Measurements from ENCODE around the gene TFPI.

Gene TFPI

DNA sequence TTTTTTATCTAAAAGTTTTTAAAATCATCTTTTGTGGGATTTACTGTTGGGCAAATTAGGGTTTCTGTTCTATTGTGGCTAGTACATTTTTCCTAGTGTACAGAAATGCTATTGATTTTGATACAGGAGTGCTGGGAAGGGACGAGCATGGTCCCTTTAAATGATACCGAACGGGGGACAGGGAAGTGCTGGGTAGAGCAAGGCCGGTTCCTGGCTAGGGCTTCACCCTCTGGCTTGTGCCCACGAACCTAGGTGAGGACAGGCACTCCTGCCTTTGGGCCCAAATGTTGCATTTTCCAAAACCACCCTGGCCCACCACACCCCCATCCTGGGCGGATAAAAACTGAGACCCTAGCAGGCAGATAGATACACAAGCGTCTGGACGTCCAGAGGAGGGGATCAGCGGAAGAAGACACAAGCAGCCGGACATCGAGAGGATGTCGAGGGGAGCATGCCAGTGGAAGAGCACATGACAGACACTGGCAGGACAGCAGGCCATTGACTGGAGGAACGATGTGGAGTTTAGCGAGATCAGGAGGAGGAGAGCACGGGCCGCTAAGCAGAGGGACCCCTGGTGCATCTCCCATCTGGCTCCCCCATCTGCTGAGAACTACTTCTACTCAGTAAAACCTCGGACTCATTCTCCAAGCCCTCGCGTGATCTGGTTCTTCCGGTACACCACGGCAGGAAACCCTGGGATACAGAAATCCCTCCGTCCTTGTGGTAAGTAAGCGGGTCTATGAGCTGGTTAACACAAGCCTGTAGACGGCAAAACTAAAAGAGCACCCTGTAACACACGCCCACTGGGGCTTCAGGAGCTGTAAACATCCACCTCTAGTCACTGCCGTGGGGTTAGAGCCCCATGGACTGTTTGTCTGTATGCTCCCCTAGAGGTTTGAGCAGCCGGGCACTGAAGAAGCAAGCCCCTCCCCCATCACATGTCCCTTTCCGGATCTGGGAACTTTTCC is 92.7 kb downstream of the TFPI start:
- peak; percentile 63 for DNase-seq (ENCODE audit: low spot score)

DNA sequence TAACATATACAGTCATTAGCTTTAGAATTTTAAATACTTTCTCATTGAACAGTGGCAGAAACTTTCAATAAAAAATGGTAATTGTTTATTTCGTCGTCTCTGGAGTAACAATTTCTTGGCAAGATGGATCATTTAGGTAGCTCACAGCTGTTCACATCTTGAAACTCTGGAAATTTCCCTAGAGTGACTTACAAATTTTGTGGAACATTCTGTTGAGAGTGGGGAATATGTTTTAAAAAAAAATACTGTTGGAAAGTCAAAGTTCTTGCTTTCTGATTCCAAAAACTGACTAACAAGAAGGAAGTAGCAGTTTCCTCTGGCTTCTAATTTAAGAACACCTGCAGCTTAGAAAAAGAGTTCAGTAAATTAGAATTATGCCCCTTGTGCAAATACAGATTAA is 95.0 kb downstream of the TFPI start:
- DNase-seq (ENCODE audit: low spot score) = no peak

DNA sequence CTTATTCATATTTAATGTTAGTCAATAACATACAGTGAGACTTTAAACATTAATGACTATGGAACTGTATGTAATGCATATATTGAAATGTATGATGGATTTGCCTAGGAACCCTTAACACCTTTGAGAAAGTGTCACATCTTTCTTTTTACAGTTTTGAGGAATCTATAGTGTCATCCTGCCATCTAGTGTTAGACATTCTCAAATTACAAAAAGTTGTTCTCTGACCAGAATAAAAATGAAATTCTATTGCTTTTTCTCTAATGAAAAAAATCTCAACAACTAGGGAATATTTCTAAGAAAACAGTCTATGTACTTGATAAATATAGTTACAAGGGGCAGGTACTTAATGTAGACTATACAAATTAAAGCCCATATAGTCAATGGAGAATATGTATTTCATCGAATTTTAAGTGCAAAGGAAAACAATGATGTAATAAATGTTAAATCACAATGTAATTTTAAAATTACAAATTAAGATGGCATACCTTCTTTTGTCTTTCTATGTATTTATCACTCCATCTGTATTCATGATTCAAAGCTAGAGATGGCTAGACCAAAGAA is 101.1 kb downstream of the TFPI start:
- no peak for DNase-seq (ENCODE audit: low spot score)

DNA sequence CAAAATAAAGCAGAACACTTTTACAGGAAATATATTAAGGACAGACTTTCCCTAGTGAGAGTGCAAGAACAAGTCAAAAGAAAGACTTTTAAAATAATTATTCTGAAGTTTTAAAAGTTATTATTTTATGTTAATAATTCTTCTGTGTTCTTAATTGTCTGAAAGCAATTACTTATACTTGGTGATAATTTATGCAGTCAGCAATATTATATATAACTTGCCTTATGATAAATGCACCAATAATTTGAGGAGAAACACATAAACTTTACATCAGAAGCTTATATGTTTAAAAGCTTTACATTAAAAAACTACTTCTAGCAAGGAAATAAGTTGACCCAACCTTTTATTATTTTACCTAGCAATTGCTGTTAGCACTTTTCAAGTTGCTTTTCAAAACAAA is 102.7 kb downstream of the TFPI start:
- no peak for DNase-seq (ENCODE audit: low spot score)

DNA sequence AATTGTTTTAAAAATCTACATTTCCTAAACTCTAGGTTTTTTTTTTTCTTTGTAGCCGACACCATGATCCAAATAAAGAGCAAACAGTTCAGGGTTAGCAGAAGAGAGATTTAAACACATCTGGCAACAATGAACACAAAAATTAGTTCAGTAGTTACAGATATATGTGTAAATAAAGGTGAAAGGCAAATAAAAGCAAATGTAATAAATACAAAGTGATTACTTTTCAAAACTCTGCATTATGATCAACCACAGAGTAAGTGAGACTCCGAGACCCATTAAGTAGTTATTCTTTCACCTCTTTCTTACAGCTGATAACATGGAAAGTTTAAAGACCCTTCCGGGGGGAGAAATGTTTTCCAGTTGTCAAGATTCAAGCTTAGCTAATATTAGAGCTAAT is 106.9 kb downstream of the TFPI start:
- DNase-seq (ENCODE audit: low spot score) = no peak

DNA sequence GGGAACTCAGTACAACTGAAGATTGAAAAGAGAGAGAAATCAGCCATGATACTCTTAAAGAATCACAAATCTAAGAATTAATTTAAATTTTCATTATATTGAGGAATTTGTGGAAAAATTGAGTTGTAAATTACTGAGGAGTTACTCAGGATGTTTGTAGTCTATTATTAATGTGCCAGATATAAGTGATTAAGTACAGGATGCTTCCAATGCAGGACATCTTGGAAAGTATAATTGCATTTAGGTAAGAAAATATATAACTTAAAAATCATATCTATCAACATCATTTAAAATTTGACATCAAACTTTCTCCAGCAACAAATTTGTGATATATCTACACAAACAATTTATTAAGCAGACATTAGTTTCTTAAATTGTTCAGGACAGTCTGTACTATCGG is 107.5 kb downstream of the TFPI start:
- no peak for DNase-seq (ENCODE audit: low spot score)

DNA sequence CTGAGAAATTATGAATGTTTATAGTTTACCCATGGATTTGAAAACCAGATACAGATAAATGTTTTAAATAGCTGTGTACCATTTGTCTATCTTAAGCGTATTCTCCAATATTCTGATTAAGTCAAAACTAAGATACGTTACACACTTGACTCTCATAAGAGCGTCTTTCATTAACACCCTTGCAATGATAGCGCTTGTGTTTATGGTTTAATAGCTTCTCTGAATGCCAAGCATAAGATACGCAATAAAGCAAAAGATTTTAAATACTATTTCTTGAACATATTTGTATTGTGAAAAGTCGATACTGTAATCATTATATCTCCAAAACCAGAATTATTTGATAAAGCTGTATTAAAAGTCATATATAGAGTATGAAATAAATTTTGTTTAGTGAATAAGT is 109.2 kb downstream of the TFPI start:
- no peak for DNase-seq (ENCODE audit: low spot score)

DNA sequence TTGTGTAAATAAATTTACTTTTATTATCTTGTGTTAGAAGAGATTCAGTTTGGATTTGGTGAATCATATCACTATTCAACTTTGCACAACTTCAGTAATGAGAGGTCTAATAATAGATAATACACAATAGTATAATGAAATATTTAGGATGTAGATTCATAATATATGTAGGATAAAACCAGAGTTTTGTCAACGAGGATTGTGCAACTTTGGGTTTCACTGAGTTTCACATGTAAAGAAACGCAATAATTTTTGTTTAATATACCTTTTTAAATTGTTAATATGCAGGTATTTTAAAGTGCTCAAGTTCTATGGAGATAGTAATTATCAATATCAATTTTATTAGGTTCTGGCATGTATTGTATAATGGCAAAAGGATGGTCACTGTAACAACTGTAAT is 111.5 kb downstream of the TFPI start:
- DNase-seq (ENCODE audit: low spot score) = no peak

DNA sequence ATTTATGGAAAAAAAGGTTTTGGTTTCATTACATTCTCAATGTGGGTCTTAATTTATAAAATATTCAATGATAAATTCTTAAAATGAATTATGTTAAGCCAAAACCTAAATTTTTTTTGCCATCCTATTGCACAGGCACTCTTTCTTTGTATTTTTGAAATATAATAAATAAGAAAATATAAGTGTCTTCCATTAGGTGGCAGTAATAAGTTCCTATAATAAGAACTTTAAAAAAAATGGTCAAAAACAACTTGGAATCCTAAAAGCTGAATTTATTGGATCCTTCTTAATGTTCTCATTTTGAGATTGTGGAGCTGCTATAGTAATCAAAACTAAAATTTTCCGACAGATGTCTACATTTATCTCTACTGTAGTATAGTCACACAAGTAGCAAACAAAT is 111.9 kb downstream of the TFPI start:
- no peak for DNase-seq (ENCODE audit: low spot score)

DNA sequence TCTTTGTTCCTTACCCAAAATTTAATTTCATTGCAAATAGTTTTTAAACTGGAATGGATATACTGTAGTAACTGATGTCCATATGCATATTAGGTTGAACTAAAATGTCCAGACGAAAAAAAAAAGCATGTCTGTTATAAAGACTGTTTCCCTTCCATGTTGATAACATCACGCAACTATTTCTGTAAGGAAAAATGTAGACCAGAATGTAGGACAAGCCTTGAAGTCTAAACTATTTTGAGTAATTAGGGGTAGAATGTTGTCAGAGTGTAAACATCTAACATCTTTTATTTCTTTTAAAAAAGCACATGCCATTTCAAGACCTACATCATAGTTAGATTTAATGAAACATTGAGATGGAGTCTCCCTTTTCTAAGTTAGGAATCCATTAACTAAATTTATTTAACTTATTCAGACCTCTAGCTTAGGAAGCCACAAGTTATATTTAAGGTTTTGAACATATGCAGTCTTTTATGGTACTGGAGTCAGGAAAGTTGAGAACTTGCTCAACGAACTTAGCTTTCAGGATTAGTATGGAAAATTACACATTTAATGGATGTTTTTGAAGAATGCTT is 114.0 kb downstream of the TFPI start:
- no peak for DNase-seq (ENCODE audit: low spot score)

DNA sequence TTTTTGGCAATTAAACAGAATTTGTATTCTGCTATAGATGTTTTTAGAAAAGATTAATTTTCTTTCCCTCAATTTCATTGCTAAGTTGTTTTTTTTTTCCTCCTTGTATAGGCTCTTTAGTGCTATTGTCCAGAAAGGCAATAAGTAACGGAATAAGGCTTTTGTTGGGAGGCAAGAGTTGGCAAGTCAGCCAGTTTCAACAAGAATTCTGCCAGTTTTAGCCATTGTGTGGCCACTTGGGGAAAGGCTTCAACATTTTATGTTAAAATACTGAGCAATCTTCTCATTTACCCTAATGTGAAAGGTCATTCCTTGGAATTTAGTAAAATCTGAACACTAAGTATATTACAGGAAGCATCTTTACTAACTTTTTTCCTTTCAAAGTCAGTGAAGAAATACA is 115.8 kb downstream of the TFPI start:
- no peak for DNase-seq (ENCODE audit: low spot score)

DNA sequence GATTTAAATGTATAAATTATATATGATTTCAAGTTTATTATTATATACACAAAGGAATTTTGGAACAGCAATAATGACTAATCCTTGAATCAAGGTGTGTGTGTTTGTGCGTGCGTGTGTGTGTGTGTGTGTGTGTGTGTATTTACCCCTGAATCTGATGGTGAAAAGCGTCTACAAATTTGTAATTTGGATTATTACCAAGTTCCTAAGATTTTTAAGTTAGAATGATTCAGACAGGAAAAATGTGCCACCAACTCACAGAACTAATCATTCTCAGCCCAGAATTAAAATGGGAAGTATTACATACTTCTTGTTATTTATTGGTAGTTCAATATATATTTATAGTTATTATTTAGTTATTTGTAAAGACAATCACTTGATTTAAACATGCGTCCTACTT is 118.5 kb downstream of the TFPI start:
- DNase-seq (ENCODE audit: low spot score) = no peak

DNA sequence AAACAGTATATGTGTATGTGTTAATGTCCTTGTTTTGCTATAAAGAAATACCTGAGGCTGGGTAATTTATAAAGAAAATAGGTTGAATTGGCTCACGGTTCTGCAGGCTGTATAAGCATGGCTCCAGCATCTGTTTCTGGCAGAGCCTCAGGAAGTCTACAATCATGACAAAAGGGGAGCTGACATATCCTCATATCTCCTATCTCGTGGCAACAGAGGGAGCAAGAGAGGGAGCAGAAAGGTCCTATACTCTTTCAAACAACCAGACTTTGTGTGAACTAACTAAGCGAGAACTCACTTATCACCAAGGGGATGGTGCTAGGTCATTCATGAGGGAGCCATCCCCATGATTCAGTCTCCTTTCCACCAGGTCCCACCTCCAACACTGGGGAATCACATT is 119.2 kb downstream of the TFPI start:
- no peak for DNase-seq (ENCODE audit: low spot score)

DNA sequence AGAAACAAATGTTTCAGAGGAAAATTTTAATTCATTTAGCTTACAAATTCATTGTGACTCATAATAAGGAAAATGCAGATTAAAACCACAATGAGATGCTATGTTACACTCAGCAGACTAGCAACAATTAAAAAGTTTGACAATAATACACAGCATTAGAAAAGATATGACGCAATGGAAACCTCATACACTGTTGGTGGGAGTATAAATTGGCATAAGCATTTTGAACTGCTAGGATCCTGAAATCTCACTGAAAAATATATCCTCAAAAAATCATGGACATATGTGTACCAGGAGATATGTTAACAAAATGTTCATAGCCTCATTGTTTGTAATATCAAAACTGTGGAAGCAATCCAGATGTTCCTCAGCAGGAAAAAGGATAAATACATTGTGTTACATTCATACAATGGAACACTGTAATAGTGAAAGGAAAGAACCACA is 119.9 kb downstream of the TFPI start:
- DNase-seq (ENCODE audit: low spot score) = no peak

DNA sequence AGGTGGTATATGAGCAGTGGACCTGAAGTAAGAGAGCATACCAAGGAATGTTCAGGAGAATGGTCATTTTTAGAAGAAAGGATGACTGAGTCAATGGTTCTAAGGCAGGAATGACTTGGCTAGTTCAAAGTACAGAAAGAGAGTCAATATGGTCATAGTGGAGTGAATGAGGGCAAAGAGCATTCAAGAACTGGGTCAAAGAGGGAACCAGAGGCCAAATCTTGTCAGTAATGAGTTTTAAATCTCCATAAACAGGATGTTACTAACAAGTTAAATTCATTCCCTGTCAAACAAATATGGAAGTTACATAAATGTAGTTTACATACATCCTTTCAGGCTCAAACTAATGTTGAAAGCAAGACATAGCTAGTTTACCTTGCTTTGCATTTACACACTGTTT is 122.3 kb downstream of the TFPI start:
- no peak for DNase-seq (ENCODE audit: low spot score)

DNA sequence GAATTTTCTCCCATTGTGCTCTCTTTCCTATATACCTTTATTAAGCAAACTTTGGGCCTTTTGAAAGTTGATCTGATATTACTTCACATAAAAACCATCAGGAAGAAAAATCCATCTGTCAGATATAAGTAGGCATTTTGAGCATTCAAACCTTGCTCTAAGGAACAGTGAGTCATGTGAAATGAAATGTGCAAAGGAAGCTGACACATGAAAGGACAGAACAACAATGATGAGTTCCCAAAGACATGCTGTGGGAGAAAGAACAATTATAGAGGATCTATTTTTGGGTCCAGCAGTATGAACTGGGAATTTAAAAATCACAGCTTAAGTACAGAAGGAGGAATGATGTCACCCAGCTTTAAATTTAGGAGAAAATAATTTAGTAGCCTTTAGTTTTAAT is 124.2 kb downstream of the TFPI start:
- no peak for DNase-seq (ENCODE audit: low spot score)

DNA sequence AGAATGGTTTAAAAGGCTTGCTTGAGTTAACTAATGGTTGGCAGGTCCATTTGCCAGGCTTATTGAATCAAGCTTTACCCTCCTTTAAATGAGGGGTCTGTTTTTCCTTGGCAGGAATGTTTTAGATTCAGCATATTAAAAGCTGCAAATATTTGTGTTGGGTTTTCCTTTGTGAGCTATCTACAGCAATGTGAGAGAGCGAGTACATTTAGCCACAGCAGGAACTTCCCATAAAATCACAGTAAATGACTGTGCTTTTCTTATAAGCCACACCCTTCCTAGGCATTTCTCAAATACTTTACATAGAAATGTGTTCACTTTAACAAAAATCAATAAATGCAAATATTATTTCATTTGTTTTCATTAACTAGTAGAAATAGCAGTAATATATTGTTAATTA is 130.1 kb downstream of the TFPI start:
- no peak for DNase-seq (ENCODE audit: low spot score)

DNA sequence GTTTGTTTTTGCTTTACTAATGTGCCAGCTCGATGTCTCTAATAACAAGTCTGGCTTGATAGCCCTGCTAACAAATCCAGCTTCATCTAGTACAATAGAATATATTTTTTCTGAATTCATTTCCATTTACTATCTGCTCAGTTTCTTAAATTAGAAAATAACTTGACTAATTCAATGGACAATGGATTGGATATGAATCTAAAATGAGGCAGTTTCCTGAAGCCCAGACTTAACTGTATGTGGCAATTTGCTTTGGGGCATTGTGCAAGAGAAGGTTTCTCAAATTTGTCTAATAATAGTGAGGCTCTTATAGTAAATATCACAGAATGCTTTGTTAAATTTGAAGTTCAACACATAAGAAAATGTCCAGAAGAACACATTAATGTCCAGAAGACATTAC is 132.0 kb downstream of the TFPI start:
- DNase-seq (ENCODE audit: low spot score) = no peak

DNA sequence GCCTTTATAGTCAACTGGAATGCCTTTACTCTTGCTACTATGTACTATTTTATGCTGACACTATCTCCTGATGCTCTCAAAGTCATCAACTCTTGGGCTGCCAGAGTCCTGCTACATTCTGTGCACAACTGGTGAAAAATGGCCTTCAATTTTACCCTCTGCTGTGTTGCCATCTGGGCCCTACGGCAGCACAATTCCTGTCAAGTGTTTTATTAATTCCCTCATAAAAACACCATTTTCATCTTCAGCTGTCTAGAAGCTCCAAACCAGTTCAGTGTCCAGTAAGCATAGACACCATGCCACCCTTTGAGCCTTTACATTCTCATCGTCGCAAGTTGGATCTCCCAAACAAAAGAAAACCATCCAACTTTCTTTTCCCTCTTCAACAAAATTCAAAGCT is 132.7 kb downstream of the TFPI start:
- no peak for DNase-seq (ENCODE audit: low spot score)

DNA sequence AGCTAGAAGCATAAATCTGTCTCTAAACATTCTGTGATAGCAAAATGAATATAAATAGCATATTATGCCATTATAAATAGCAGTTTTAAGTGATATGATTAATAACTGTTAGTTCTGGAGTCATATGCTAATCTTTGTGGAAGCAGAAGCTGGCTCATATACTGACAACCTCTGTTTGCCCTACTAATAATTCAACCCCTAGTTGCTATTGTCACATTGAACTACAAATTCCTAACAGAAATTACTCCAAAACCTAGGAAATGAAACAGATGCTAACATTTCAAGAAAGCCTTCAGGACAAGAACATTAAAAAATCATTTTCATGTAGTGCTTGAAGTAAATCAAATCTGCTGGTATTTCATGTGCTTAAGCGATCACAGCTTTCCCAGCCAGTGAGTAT is 134.4 kb downstream of the TFPI start:
- DNase-seq (ENCODE audit: low spot score) = no peak

DNA sequence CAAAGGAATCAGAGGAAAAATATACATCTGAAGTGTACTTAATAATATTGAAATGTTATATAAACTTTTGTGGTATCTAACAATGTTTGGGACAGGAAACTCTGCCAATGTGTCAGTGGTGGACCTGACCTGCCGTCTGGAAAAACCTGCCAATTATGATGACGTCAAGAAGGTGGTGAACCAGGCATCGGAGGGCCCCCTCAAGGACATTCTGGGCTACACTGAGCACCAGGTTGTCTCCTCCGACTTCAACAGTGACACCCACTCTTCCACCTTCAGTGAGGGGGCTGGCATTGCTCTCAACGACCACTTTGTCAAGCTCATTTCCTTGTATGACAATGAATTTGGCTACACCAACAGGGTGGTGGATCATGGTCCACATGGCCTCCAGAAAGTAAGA is 138.8 kb downstream of the TFPI start:
- DNase-seq (ENCODE audit: low spot score) = no peak

Measured in ecto neural progenitor cell (in vitro differentiated cells).